HCT116 (cell line): ENCODE results near the gene ERVW-1. TPM values are rescaled to one million over a fixed set of nuclear protein-coding genes. Genes with fewer than 3 reads are reported as not detected.
A peak's percentile ranks its signal among the peaks of the same experiment; 100 is the strongest.

ENCODE experiments used
- ATAC-seq: fragments of 200-7000 bp; cut with Tn5 transposase; 2 replicates; pipeline ENCODE4 v1.9.1; 2020; ENCODE audit warnings: mild to moderate bottlenecking, moderate library complexity
- BruUV-seq: library from RNA; stranded (reverse); fragments of 400-500 nt; replicated peaks from 2 replicates; lab custom pipeline; 2021; lab: Mats Ljungman, UMichigan
- CTCF ChIA-PET: fragments of 300-600 bp; sonication (Branson Sonifier 250); formaldehyde crosslinking; loops from one replicate; lab custom pipeline; 2021; ENCODE audit warnings: antibody characterized with exemption; lab: Charles Lee
- POLR2A ChIA-PET: fragments of 300-600, 350-600 bp; sonication (Branson Sonifier 250); formaldehyde crosslinking; loops from one replicate; lab custom pipeline; 2021; ENCODE audit warnings: antibody characterized with exemption; lab: Charles Lee
- RAD21 ChIA-PET, 2 experiments: fragments of 300-600 bp; sonication (Branson Sonifier 250); formaldehyde crosslinking; loops; one replicate each; lab custom pipeline; 2023; ENCODE audit warnings: low total read pairs in 2 of 2; ENCODE audit not compliant: uncharacterized antibody in 2 of 2, unreplicated experiment in 2 of 2, low non-redundant PET in 1 of 2; lab: Charles Lee
- DNase-seq: peaks from one replicate; pipeline ENCODE4 v3.0.0-alpha.2; 2010; ENCODE audit warnings: low read depth, low spot score
- H2AFZ ChIP-seq: fragments of 200-600 bp; shearing (Covaris generic), sonication (generic); 2 replicates; pipeline ENCODE4 v1.6.1; 2017; ENCODE audit warnings: low read depth, mixed run types, mixed read lengths, antibody characterized with exemption, low read length; ENCODE audit not compliant: poor library complexity, severe bottlenecking
- H3K27ac ChIP-seq: 2 replicates; pipeline ENCODE4 v1.5.1; 2012; ENCODE audit warnings: low read depth, low read length
- H3K27me3 ChIP-seq: fragments of 200-600 bp; sonication (generic); 2 replicates; pipeline ENCODE4 v1.6.1; 2016; ENCODE audit warnings: mixed run types, low read length, mixed read lengths; ENCODE audit not compliant: insufficient read depth
- H3K36me3 ChIP-seq, 2 experiments: fragments of 200-500 bp in 1 of 2; fragments of 200-600 bp in 1 of 2; sonication (Bioruptor generic) in 1 of 2; sonication (generic) in 1 of 2; 2 replicates each; pipeline versions ENCODE4 v1.5.1 to v1.6.1; 2014 to 2016; ENCODE audit warnings: low read length in 2 of 2, inconsistent platforms in 1 of 2, mixed read lengths in 1 of 2, mixed run types in 1 of 2; ENCODE audit not compliant: insufficient read depth in 2 of 2, control insufficient read depth in 1 of 2
- H3K4me1 ChIP-seq, 2 experiments: fragments of 200-600 bp in 1 of 2; sonication (generic) in 1 of 2; 2 replicates each; pipeline versions ENCODE4 v1.5.1 to v1.6.1; 2012 to 2017; ENCODE audit warnings: low read length in 2 of 2, inconsistent platforms in 1 of 2, mild to moderate bottlenecking in 1 of 2, mixed read lengths in 1 of 2, mixed run types in 1 of 2, moderate library complexity in 1 of 2; ENCODE audit not compliant: insufficient read depth in 2 of 2, control insufficient read depth in 1 of 2
- H3K4me2 ChIP-seq: fragments of 200-600 bp; sonication (generic); 2 replicates; pipeline ENCODE4 v1.6.1; 2017; ENCODE audit warnings: mixed run types, low read length, mixed read lengths
- H3K4me3 ChIP-seq, 2 experiments: fragments of 200-600 bp in 1 of 2; sonication (generic) in 1 of 2; replicated peaks in 1 of 2; 2 replicates each; pipeline ENCODE4 v1.5.1; 2011 to 2016; ENCODE audit warnings: low read length in 2 of 2, control low read depth in 1 of 2, low read depth in 1 of 2, mild to moderate bottlenecking in 1 of 2, mixed read lengths in 1 of 2, mixed run types in 1 of 2
- H3K79me2 ChIP-seq: fragments of 200-600 bp; sonication (generic); 2 replicates; pipeline ENCODE4 v1.6.1; 2017; ENCODE audit warnings: mild to moderate bottlenecking, mixed run types, low read length, moderate library complexity, mixed read lengths; ENCODE audit not compliant: insufficient read depth
- H3K9ac ChIP-seq: fragments of 200-600 bp; sonication (generic); 2 replicates; pipeline ENCODE4 v1.6.1; 2016; ENCODE audit warnings: low read length, mixed read lengths
- H3K9me2 ChIP-seq: fragments of 200-600 bp; sonication (generic), shearing (Covaris generic); 2 replicates; pipeline ENCODE4 v1.6.1; 2017; ENCODE audit warnings: mixed run types, mild to moderate bottlenecking, moderate library complexity; ENCODE audit not compliant: insufficient read depth
- H3K9me3 ChIP-seq, 2 experiments: fragments of 200-500 bp in 1 of 2; fragments of 200-600 bp in 1 of 2; sonication (Bioruptor generic) in 1 of 2; sonication (generic) in 1 of 2; 2 replicates each; pipeline ENCODE4 v1.6.1; 2014 to 2017; ENCODE audit warnings: low read length in 2 of 2, mixed read lengths in 2 of 2, inconsistent platforms in 1 of 2, low read depth in 1 of 2, mild to moderate bottlenecking in 1 of 2, mixed run types in 1 of 2, moderate library complexity in 1 of 2; ENCODE audit not compliant: control insufficient read depth in 1 of 2, insufficient read depth in 1 of 2
- H4K20me1 ChIP-seq: fragments of 200-600 bp; sonication (generic), shearing (Covaris generic); 2 replicates; pipeline ENCODE4 v1.6.1; 2017; ENCODE audit warnings: mixed run types, mild to moderate bottlenecking, moderate library complexity; ENCODE audit not compliant: insufficient read depth
- EZH2 ChIP-seq: fragments of 200-600 bp; sonication (generic); IDR thresholded peaks from 2 replicates; pipeline ENCODE4 v1.6.1; 2017; ENCODE audit warnings: antibody characterized with exemption, mixed run types
- RAD21 ChIP-seq: IDR thresholded peaks from 2 replicates; pipeline ENCODE4 v1.6.1; 2012; ENCODE audit warnings: low read depth, mild to moderate bottlenecking
- YY1 ChIP-seq: IDR thresholded peaks from 2 replicates; pipeline ENCODE4 v1.6.1; 2011; ENCODE audit warnings: low read length, low read depth, moderate library complexity, mild to moderate bottlenecking; ENCODE audit not compliant: insufficient replicate concordance; ENCODE audit errors: extremely low read depth
- intact Hi-C: fragments of 100-400 bp; cut with micrococcal nuclease; formaldehyde crosslinking; loops from 2 replicates; pipeline ENCODE4 v1.10.0; 2022
- total RNA-seq: library from RNA; stranded (reverse); gene quantifications from one replicate; pipeline ENCODE4 v1.2.1, GENCODE V29; 2021; ENCODE audit not compliant: unreplicated experiment
- TF ChIP-seq, protein P1 (sequence below), 3 experiments: fragments of 200-600 bp in 1 of 3; sonication (generic) in 1 of 3; IDR thresholded peaks in 2 of 3; conservative IDR thresholded peaks in 1 of 3; 2 replicates each; pipeline ENCODE4 v1.5.1; 2012 to 2017; ENCODE audit warnings: low read depth in 2 of 3, low read length in 2 of 3, antibody characterized with exemption in 1 of 3, borderline replicate concordance in 1 of 3, control low read depth in 1 of 3, mild to moderate bottlenecking in 1 of 3, mixed read lengths in 1 of 3, mixed run types in 1 of 3, moderate library complexity in 1 of 3; ENCODE audit not compliant: insufficient read depth in 1 of 3

ERVW-1 gene
- total RNA-seq, 1 experiment from 2014 or later = not detected

DNA sequence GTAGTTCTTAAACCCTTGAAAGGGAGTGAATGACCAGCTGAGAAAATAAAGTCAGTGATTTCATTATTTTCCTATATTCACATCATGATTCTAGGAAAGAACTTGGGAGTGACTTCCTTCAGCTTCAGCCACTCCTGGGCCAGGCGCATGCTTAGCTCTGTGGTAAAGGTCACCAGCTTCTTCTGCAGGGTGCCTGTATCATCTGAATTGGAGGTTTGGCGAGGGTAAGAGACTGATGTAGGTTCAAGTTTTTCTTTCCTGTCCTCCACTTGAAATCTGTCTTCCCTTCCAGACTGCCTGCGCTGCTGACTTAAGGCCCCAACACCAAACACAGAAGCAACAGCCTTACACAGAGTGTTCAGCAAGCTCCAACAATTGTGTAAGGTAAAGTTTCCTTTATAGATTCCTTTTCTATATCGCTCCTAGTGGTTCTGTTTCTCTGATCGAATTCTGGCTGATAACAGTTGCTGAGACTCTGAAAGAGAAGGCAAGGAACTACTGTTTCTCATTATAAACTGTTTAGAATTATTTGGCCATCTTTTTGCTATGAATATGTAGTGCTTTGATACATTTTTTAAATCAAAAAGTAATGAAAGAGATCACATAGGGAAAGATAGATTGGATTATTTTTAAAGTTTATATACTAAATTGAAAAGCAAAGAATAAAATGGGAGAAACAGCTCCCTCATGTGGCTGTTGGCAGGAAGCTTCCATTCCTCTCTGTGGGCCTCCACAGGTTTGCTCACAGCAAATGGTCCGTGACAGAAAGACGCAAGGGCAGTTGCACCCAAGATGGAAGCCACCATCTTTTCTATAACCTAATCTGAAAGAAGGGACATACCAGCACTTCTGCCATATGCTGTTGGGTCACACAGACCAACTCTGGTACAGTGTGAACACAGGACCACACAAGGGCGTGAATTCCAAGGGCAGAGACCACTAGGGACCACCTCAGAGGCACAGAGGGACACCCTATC lies 16.4 kb downstream of the ERVW-1 start:
- Histone ChIP-seq H4K20me1 (no peaks in the 10 kb centered on the region), H3K27ac (no peak overlapping the region), H3K36me3 (peaks cover 4 to 5% of the 10 kb centered on the region in 2 experiments; a peak in 3 of 4 replicates), H3K4me1 (no peaks in the 10 kb centered on the region), H3K9ac (no peak overlapping the region), H3K9me2 (no peaks in the 10 kb centered on the region), H3K79me2 (no peaks in the 10 kb centered on the region), H3K27me3 (no peaks in the 10 kb centered on the region), H2AFZ (peak overlapping the region; percentile 69), H3K4me2 (peak overlapping the region; percentile 32; the same call in 1 of the 2 replicates), H3K4me3 (no peak overlapping the region)
- CTCF ChIA-PET = interaction anchor here (0.7 to 2.2 kb wide), 10 partner anchors 14 to 630 kb away, joined by 3 to 24 read pairs (median 3); partner anchors contain the start of gene GATAD1
- ATAC-seq = peak; percentile 94
- DNase-seq = peak; percentile 41
- intact Hi-C loops = loop anchor here (1.0 kb wide), 1 partner anchor 594 kb away; no protein-coding TSS in a partner anchor
- POLR2A ChIA-PET = no interaction called here
- RAD21 ChIA-PET = no interaction called here
- TF ChIP-seq YY1 (peak; percentile 63), EZH2 (no peak), RAD21 (peak; percentile 69)
- TF ChIP-seq, protein P1, sequence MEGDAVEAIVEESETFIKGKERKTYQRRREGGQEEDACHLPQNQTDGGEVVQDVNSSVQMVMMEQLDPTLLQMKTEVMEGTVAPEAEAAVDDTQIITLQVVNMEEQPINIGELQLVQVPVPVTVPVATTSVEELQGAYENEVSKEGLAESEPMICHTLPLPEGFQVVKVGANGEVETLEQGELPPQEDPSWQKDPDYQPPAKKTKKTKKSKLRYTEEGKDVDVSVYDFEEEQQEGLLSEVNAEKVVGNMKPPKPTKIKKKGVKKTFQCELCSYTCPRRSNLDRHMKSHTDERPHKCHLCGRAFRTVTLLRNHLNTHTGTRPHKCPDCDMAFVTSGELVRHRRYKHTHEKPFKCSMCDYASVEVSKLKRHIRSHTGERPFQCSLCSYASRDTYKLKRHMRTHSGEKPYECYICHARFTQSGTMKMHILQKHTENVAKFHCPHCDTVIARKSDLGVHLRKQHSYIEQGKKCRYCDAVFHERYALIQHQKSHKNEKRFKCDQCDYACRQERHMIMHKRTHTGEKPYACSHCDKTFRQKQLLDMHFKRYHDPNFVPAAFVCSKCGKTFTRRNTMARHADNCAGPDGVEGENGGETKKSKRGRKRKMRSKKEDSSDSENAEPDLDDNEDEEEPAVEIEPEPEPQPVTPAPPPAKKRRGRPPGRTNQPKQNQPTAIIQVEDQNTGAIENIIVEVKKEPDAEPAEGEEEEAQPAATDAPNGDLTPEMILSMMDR (IDR thresholded peaks at IDR 0.05 in 2 of 3, conservative IDR thresholded peaks at IDR 0.05 in 1 of 3; ENCODE audit: borderline replicate concordance in 1 of 3, insufficient read depth in 1 of 3, low read depth in 2 of 3, low read length in 2 of 3) = peak; percentile 71 to 84 (median 78); a peak in 5 of 6 replicates
- TF ChIP-seq, all 23 proteins: peak for 3
- no peaks in the 10 kb centered on the region for H3K9me3 ChIP-seq
- no TSS peak for BruUV-seq
